ENCODE results near the gene SIRT2. TPM values are rescaled to one million over a fixed set of nuclear protein-coding genes. Genes with fewer than 3 reads are reported as not detected.

Gene SIRT2
- total RNA-seq, 2 experiments from 2014 or later: 28.3 to 30.4 TPM

Other genes starting within 250 kb of the SIRT2 start
- 1 to 10 TPM; 3.3 to 3.7 TPM for gene CAPN12, start 155.1 kb downstream of the SIRT2 start, total RNA-seq
- gene LGALS7, start 126.1 kb downstream of the SIRT2 start, total RNA-seq: not detected
- not detected for gene LGALS7B, start 110.4 kb downstream of the SIRT2 start, total RNA-seq
- gene LGALS4, start 86.7 kb downstream of the SIRT2 start, total RNA-seq: under 1 TPM; 0.65 to 0.82 TPM
- 100 to 1,000 TPM; 108 to 124 TPM for gene ECH1, start 67.8 kb downstream of the SIRT2 start, total RNA-seq
- 100 to 1,000 TPM; 677 to 698 TPM for gene HNRNPL, start 49.6 kb downstream of the SIRT2 start, total RNA-seq
- gene RINL, start 21.3 kb downstream of the SIRT2 start, total RNA-seq: 10 to 100 TPM; 84.0 to 85.5 TPM
- gene NFKBIB, start 351 bp upstream of the SIRT2 start, total RNA-seq: 100 to 1,000 TPM in 1 of 2 experiments, 10 to 100 TPM in 1; 99.9 to 103 TPM
- under 1 TPM; 0.44 to 0.53 TPM for gene CCER2, start 12.6 kb upstream of the SIRT2 start, total RNA-seq
- 10 to 100 TPM; 41.7 to 47.3 TPM for gene SARS2, start 31.1 kb upstream of the SIRT2 start, total RNA-seq
- gene MRPS12, start 31.3 kb upstream of the SIRT2 start, total RNA-seq: 100 to 1,000 TPM; 113 to 121 TPM
- not detected for gene FBXO17, start 76.1 kb upstream of the SIRT2 start, total RNA-seq
- gene FBXO27, start 132.9 kb upstream of the SIRT2 start, total RNA-seq: 1 to 10 TPM in 1 of 2 experiments, under 1 TPM in 1; 0.82 to 1.4 TPM
- gene ACP7, start 184.8 kb upstream of the SIRT2 start, total RNA-seq: not detected
- gene PAK4, start 226.2 kb upstream of the SIRT2 start, total RNA-seq: 10 to 100 TPM; 19.2 TPM

All from activated CD8-positive, alpha-beta memory T cell treated with anti-CD3 and anti-CD28 coated beads for 36 hours (primary cell).